ENCODE data around the gene SLC8A1.

DNA sequence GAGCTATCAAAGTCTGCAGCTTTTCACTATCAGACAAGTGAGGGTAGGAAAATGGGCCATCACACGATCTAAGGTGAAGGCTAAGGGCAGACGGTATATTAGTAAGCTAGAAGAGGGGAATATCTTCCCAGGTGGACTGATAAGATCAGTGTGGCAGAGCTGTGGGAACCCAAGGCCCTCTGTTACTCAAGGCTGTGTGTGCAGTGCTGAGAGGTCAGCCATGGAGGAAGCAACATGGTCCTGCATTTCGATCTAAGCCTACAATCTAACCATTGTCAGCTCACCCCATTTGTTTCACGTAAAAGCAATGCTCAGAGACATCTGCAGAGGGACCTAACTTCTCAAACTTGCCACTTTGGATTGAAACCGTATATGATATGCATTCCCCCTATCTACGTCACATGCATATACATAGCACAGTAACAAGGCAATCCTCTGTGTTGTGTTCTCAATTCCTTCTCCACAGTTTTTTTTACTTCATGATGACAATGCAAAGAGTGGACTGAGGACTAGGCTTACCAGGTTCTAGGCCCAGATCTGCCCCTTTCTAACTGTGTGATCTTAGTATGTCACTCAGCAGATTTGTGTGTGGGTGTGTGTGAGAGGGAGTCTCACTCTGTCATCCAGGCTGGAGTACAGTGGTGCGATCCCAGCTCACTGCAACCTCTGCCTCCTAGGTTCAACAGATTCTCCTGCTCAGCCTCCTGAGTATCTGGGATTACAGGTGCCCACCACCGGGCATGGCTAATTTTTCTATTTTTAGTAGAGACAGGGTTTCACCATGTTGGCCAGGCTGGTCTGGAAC is 45.2 kb downstream of the SLC8A1 start:
- no peak for TF ChIP-seq POLR2AphosphoS5 (IDR thresholded peaks at IDR 0.05)
- TF ChIP-seq, protein P1, sequence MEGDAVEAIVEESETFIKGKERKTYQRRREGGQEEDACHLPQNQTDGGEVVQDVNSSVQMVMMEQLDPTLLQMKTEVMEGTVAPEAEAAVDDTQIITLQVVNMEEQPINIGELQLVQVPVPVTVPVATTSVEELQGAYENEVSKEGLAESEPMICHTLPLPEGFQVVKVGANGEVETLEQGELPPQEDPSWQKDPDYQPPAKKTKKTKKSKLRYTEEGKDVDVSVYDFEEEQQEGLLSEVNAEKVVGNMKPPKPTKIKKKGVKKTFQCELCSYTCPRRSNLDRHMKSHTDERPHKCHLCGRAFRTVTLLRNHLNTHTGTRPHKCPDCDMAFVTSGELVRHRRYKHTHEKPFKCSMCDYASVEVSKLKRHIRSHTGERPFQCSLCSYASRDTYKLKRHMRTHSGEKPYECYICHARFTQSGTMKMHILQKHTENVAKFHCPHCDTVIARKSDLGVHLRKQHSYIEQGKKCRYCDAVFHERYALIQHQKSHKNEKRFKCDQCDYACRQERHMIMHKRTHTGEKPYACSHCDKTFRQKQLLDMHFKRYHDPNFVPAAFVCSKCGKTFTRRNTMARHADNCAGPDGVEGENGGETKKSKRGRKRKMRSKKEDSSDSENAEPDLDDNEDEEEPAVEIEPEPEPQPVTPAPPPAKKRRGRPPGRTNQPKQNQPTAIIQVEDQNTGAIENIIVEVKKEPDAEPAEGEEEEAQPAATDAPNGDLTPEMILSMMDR (IDR thresholded peaks at IDR 0.05) = no peak

Data from breast epithelium (tissue), 3 donors.